SK-N-SH (cell line): ENCODE data around the gene CSTPP1. TPM values are rescaled to one million over a fixed set of nuclear protein-coding genes. Genes with fewer than 3 reads are reported as not detected.

Experiments used
- CTCF ChIA-PET: fragments of 300-600, 350-600 bp; formaldehyde crosslinking; extraction: SDS; loops from one replicate; lab custom pipeline; 2021; lab: Yijun Ruan, JAX
- POLR2A ChIA-PET: fragments of 350-600 bp; sonication (Branson Sonifier 250); formaldehyde crosslinking; extraction: SDS; loops from one replicate; lab custom pipeline; 2020; ENCODE audit warnings: antibody characterized with exemption, inconsistent platforms; lab: Yijun Ruan, JAX
- DNase-seq: peaks from one replicate; pipeline ENCODE4 v3.0.0; 2012
- H2AFZ ChIP-seq: fragments of 200-600 bp; sonication (generic); 2 replicates; pipeline ENCODE4 v1.8.1; 2016; ENCODE audit warnings: antibody characterized with exemption, mild to moderate bottlenecking, low read depth
- H3F3A ChIP-seq: fragments of 200-600 bp; sonication (generic); replicated peaks from 2 replicates; pipeline ENCODE3; 2016; ENCODE audit warnings: antibody characterized with exemption, mild to moderate bottlenecking; ENCODE audit not compliant: insufficient read depth
- H3K27ac ChIP-seq, 2 experiments: fragments of 200-500 bp in 1 of 2; fragments of 200-600 bp in 1 of 2; sonication (Bioruptor generic) in 1 of 2; sonication (generic), shearing (Covaris generic) in 1 of 2; 2 replicates each; pipeline versions ENCODE4 v1.5.1 to v1.6.1; 2014 to 2016; ENCODE audit warnings: low read depth in 2 of 2, inconsistent platforms in 1 of 2, low read length in 1 of 2, mild to moderate bottlenecking in 1 of 2, mixed read lengths in 1 of 2
- H3K27me3 ChIP-seq: fragments of 200-600 bp; sonication (generic), shearing (Covaris generic); 2 replicates; pipeline ENCODE4 v1.6.1; 2016; ENCODE audit warnings: mixed run types; ENCODE audit not compliant: insufficient read depth
- H3K36me3 ChIP-seq, 2 experiments: fragments of 200-500 bp in 1 of 2; fragments of 200-600 bp in 1 of 2; sonication (Bioruptor generic) in 1 of 2; sonication (generic) in 1 of 2; replicated peaks in 1 of 2; 2 replicates each; pipeline versions ENCODE3 to v1.5.1; 2014 to 2016; ENCODE audit warnings: low read length in 1 of 2, mild to moderate bottlenecking in 1 of 2; ENCODE audit not compliant: insufficient read depth in 2 of 2, control insufficient read depth in 1 of 2
- H3K4me1 ChIP-seq, 2 experiments: fragments of 200-500 bp in 1 of 2; fragments of 200-600 bp in 1 of 2; sonication (Bioruptor generic) in 1 of 2; sonication (generic), shearing (Covaris generic) in 1 of 2; 2 replicates each; pipeline versions ENCODE4 v1.5.1 to v1.6.1; 2014 to 2016; ENCODE audit warnings: low read depth in 1 of 2, low read length in 1 of 2, mixed run types in 1 of 2; ENCODE audit not compliant: insufficient read depth in 2 of 2, control insufficient read depth in 1 of 2
- H3K4me2 ChIP-seq: fragments of 200-600 bp; sonication (generic), shearing (Covaris generic); 2 replicates; pipeline ENCODE4 v1.6.1; 2017; ENCODE audit warnings: mixed run types
- H3K4me3 ChIP-seq, 2 experiments: fragments of 200-500 bp in 1 of 2; fragments of 200-600 bp in 1 of 2; sonication (Bioruptor generic) in 1 of 2; sonication (generic), shearing (Covaris generic) in 1 of 2; 2 replicates each; pipeline versions ENCODE4 v1.5.1 to v1.8.1; 2014 to 2016; ENCODE audit warnings: low read depth in 2 of 2, inconsistent platforms in 1 of 2, low read length in 1 of 2, mild to moderate bottlenecking in 1 of 2, mixed read lengths in 1 of 2, moderate library complexity in 1 of 2
- H3K79me2 ChIP-seq: fragments of 200-600 bp; sonication (generic); 2 replicates; pipeline ENCODE4 v1.8.1; 2017; ENCODE audit warnings: mild to moderate bottlenecking; ENCODE audit not compliant: insufficient read depth
- H3K9ac ChIP-seq: fragments of 200-600 bp; sonication (generic); 2 replicates; pipeline ENCODE4 v1.6.1; 2017; ENCODE audit warnings: mixed run types
- H3K9me2 ChIP-seq: fragments of 200-600 bp; sonication (generic); 2 replicates; pipeline ENCODE4 v1.6.1; 2017; ENCODE audit warnings: mixed run types
- H3K9me3 ChIP-seq: fragments of 200-600 bp; sonication (generic); 2 replicates; pipeline ENCODE4 v1.6.1; 2017; ENCODE audit warnings: mixed run types, mild to moderate bottlenecking, moderate library complexity
- H4K20me1 ChIP-seq: fragments of 200-600 bp; sonication (generic); 2 replicates; pipeline ENCODE4 v1.6.1; 2017; ENCODE audit warnings: mild to moderate bottlenecking, mixed run types; ENCODE audit not compliant: insufficient read depth
- CHD2 ChIP-seq: fragments of 150-350 bp; IDR thresholded peaks from 2 replicates; pipeline ENCODE4 v1.6.1; 2018; ENCODE audit warnings: low read length; ENCODE audit not compliant: partially characterized antibody
- ELF1 ChIP-seq: IDR thresholded peaks from 2 replicates; pipeline ENCODE4 v1.4.0; 2012
- EP300 ChIP-seq, 2 experiments: IDR thresholded peaks; 2 replicates each; pipeline versions ENCODE4 v1.4.0 to v1.6.1; 2012; ENCODE audit warnings: borderline replicate concordance in 1 of 2, low read depth in 1 of 2, low read length in 1 of 2
- FOSL2 ChIP-seq: IDR thresholded peaks from 2 replicates; pipeline ENCODE4 v1.4.0; 2012; ENCODE audit warnings: low read depth, mild to moderate bottlenecking, moderate library complexity, borderline replicate concordance
- FOXJ3 ChIP-seq: sonication (generic); formaldehyde crosslinking; IDR thresholded peaks from 2 replicates; pipeline ENCODE4 v1.5.1; 2020; ENCODE audit warnings: mild to moderate bottlenecking, missing genetic modification reagents
- GABPA ChIP-seq: IDR thresholded peaks from 2 replicates; pipeline ENCODE4 v1.4.0; 2012; ENCODE audit warnings: low read depth, mild to moderate bottlenecking
- GATA2 ChIP-seq: sonication (generic); formaldehyde crosslinking; IDR thresholded peaks from 2 replicates; pipeline ENCODE4 v1.5.0; 2020; ENCODE audit warnings: mild to moderate bottlenecking, missing genetic modification reagents
- MEF2A ChIP-seq: IDR thresholded peaks from 2 replicates; pipeline ENCODE4 v1.4.0; 2012; ENCODE audit warnings: low read depth, borderline replicate concordance
- NFIC ChIP-seq: IDR thresholded peaks from 2 replicates; pipeline ENCODE4 v1.4.0; 2012; ENCODE audit warnings: borderline replicate concordance
- POLR2AphosphoS5 ChIP-seq: IDR thresholded peaks from 2 replicates; pipeline ENCODE4 v1.6.1; 2012; ENCODE audit warnings: low read depth, low read length
- RAD21 ChIP-seq: IDR thresholded peaks from 2 replicates; pipeline ENCODE4 v1.6.1; 2012; ENCODE audit warnings: mild to moderate bottlenecking, low read length
- RXRA ChIP-seq: IDR thresholded peaks from 2 replicates; pipeline ENCODE4 v1.4.0; 2012; ENCODE audit warnings: low read depth, mild to moderate bottlenecking, borderline replicate concordance
- SIN3A ChIP-seq: IDR thresholded peaks from 2 replicates; pipeline ENCODE4 v1.6.1; 2012; ENCODE audit warnings: low read depth, mild to moderate bottlenecking, low read length, moderate library complexity, borderline replicate concordance
- SMC3 ChIP-seq: IDR thresholded peaks from 2 replicates; pipeline ENCODE4 v1.6.1; 2012; ENCODE audit warnings: low read depth, low read length, improper control_type of control experiment
- TCF12 ChIP-seq: IDR thresholded peaks from 2 replicates; pipeline ENCODE4 v1.4.0; 2012
- WGBS: methylation state at CpG from one replicate; pipeline ENCODE4 v1.1.6; 2017; ENCODE audit warnings: low lambda C conversion rate; 5-methylcytosine and 5-hydroxymethylcytosine counted together
- polyA plus RNA-seq, 3 experiments: library from polyadenylated mRNA; depleted of rRNA; stranded (reverse); fragments of >200 nt; gene quantifications; 2 replicates each; pipeline ENCODE4 v1.2.3, GENCODE V29; 2012
- TF ChIP-seq, protein P1 (sequence below): fragments of 150-350 bp; IDR thresholded peaks from 2 replicates; pipeline ENCODE4 v1.6.1; 2016; ENCODE audit warnings: mild to moderate bottlenecking, low read depth, low read length
- TF ChIP-seq, protein P2 (sequence below): IDR thresholded peaks from 2 replicates; pipeline ENCODE4 v1.4.0; 2012; ENCODE audit warnings: low read depth, borderline replicate concordance
- TF ChIP-seq, protein P3 (sequence below): IDR thresholded peaks from 2 replicates; pipeline ENCODE4 v1.4.0; 2012; ENCODE audit warnings: low read depth, borderline replicate concordance
- TF ChIP-seq, protein P4 (sequence below): fragments of 150-350 bp; IDR thresholded peaks from 2 replicates; pipeline ENCODE4 v1.6.1; 2017; ENCODE audit warnings: antibody characterized with exemption, low read length, low read depth, borderline replicate concordance
- TF ChIP-seq, protein P5 (sequence below): IDR thresholded peaks from 2 replicates; pipeline ENCODE4 v1.4.0; 2012; ENCODE audit warnings: low read depth

CSTPP1 gene
- polyA plus RNA-seq, 1 of the 3 experiments (the other 2 are of a cell fraction): 85.7 TPM

DNA sequence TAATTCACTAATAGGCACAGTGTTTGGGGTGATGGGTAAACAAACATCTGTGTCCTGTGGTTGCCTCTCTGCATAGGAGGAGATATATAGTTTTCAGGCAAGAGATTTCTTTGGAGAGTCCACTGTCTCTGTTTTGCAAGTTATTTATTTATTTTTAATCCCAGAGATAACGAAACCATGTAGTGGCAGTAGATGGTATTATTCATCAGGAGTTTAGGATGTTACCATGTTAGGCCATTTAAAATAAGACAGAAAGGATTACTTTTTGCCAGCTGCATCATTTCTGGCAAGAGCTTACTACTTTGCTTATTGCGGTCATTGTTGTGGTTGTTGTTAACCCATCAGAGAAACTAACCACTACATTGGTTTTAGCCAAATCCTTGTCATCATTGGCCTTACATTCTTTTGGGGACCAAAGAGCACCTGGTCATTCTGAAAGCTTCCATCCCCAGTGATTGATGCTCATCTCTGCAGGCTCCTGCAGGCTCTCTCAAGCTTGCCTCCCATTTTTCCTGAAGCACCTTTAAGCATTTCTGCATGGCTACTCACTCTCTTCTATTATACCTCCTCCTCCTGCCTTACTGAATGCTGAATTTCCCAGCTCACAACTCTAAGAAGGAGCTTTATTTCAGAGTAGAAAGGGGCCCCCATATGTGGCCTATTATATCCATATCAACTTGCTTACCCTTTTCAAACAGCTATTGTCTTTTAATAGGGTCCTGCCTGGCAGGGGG is 84.4 kb downstream of the CSTPP1 start:
- POLR2A ChIA-PET: no interaction called here
- WGBS: 93% methylated on average over 2 of the region's 2 CpGs
- Histone ChIP-seq H3K4me2 (no peak overlapping the region), H3K9me2 (no peaks in the 10 kb centered on the region), H3K79me2 (no peaks in the 10 kb centered on the region), H3K27me3 (no peaks in the 10 kb centered on the region), H3K27ac (no peak overlapping the region; a peak in 1 of 4 replicates), H3K4me1 (peaks cover 2 to 14% of the 10 kb centered on the region in 2 experiments; a peak in 2 of 4 replicates), H3F3A (peaks cover 9% of the 10 kb centered on the region), H3K9ac (no peak overlapping the region), H4K20me1 (no peaks in the 10 kb centered on the region), H2AFZ (no peak overlapping the region), H3K4me3 (no peak overlapping the region), H3K36me3 (no peaks in the 10 kb centered on the region), H3K9me3 (no peaks in the 10 kb centered on the region)
- CTCF ChIA-PET: interaction anchor here (0.6 to 1.5 kb wide), 5 partner anchors 13 to 911 kb away, joined by 3 to 6 read pairs (median 3); no protein-coding TSS in a partner anchor
- DNase-seq: no peak
- no peak for TF ChIP-seq MEF2A
- no peak for TF ChIP-seq RAD21
- TF ChIP-seq SIN3A: no peak
- TF ChIP-seq CHD2: no peak
- TF ChIP-seq GATA2 (CRISPR knock-in tag): no peak
- TF ChIP-seq NFIC: no peak
- TF ChIP-seq, protein P1, sequence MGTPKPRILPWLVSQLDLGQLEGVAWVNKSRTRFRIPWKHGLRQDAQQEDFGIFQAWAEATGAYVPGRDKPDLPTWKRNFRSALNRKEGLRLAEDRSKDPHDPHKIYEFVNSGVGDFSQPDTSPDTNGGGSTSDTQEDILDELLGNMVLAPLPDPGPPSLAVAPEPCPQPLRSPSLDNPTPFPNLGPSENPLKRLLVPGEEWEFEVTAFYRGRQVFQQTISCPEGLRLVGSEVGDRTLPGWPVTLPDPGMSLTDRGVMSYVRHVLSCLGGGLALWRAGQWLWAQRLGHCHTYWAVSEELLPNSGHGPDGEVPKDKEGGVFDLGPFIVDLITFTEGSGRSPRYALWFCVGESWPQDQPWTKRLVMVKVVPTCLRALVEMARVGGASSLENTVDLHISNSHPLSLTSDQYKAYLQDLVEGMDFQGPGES: no peak
- TF ChIP-seq, protein P2, sequence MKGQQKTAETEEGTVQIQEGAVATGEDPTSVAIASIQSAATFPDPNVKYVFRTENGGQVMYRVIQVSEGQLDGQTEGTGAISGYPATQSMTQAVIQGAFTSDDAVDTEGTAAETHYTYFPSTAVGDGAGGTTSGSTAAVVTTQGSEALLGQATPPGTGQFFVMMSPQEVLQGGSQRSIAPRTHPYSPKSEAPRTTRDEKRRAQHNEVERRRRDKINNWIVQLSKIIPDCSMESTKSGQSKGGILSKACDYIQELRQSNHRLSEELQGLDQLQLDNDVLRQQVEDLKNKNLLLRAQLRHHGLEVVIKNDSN: no peak
- TF ChIP-seq, protein P3, sequence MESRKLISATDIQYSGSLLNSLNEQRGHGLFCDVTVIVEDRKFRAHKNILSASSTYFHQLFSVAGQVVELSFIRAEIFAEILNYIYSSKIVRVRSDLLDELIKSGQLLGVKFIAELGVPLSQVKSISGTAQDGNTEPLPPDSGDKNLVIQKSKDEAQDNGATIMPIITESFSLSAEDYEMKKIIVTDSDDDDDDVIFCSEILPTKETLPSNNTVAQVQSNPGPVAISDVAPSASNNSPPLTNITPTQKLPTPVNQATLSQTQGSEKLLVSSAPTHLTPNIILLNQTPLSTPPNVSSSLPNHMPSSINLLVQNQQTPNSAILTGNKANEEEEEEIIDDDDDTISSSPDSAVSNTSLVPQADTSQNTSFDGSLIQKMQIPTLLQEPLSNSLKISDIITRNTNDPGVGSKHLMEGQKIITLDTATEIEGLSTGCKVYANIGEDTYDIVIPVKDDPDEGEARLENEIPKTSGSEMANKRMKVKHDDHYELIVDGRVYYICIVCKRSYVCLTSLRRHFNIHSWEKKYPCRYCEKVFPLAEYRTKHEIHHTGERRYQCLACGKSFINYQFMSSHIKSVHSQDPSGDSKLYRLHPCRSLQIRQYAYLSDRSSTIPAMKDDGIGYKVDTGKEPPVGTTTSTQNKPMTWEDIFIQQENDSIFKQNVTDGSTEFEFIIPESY: no peak
- TF ChIP-seq ELF1: no peak
- no peak for TF ChIP-seq RXRA
- TF ChIP-seq FOXJ3 (CRISPR knock-in tag): no peak
- TF ChIP-seq, protein P4, sequence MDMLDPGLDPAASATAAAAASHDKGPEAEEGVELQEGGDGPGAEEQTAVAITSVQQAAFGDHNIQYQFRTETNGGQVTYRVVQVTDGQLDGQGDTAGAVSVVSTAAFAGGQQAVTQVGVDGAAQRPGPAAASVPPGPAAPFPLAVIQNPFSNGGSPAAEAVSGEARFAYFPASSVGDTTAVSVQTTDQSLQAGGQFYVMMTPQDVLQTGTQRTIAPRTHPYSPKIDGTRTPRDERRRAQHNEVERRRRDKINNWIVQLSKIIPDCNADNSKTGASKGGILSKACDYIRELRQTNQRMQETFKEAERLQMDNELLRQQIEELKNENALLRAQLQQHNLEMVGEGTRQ: no peak
- TF ChIP-seq, protein P5, sequence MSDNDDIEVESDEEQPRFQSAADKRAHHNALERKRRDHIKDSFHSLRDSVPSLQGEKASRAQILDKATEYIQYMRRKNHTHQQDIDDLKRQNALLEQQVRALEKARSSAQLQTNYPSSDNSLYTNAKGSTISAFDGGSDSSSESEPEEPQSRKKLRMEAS: no peak
- TF ChIP-seq GABPA: no peak
- no peak for TF ChIP-seq POLR2AphosphoS5
- TF ChIP-seq EP300 (IDR thresholded peaks at IDR 0.05; ENCODE audit: borderline replicate concordance in 1 of 2, low read depth in 1 of 2, low read length in 1 of 2): no peak
- no peak for TF ChIP-seq FOSL2
- no peak for TF ChIP-seq SMC3
- TF ChIP-seq TCF12: no peak
